ENCODE results near the gene DBX1.

GRCh38 chr11:20157728-20158127, 2.5 kb downstream of the DBX1 start:
- TF ChIP-seq HDAC2 (IDR thresholded peaks at IDR 0.05) (no peak), GATA3 (IDR thresholded peaks at IDR 0.05; ENCODE audit: borderline replicate concordance) (no peak), POLR2A (IDR thresholded peaks at IDR 0.05; ENCODE audit: low read length) (no peak), MAFK (IDR thresholded peaks at IDR 0.05; ENCODE audit: partially characterized antibody) (no peak), CTCF (IDR thresholded peaks at IDR 0.05) (no peak), CEBPB (IDR thresholded peaks at IDR 0.05) (no peak)
